HG03064 (cell line): ENCODE results near the gene PPM1M.

Source experiments
- ATAC-seq: cut with Tn5 transposase; IDR thresholded peaks from one replicate; pipeline ENCODE4 v1.9.1; 2021; ENCODE audit warnings: low read depth; ENCODE audit not compliant: unreplicated experiment

PPM1M gene

DNA sequence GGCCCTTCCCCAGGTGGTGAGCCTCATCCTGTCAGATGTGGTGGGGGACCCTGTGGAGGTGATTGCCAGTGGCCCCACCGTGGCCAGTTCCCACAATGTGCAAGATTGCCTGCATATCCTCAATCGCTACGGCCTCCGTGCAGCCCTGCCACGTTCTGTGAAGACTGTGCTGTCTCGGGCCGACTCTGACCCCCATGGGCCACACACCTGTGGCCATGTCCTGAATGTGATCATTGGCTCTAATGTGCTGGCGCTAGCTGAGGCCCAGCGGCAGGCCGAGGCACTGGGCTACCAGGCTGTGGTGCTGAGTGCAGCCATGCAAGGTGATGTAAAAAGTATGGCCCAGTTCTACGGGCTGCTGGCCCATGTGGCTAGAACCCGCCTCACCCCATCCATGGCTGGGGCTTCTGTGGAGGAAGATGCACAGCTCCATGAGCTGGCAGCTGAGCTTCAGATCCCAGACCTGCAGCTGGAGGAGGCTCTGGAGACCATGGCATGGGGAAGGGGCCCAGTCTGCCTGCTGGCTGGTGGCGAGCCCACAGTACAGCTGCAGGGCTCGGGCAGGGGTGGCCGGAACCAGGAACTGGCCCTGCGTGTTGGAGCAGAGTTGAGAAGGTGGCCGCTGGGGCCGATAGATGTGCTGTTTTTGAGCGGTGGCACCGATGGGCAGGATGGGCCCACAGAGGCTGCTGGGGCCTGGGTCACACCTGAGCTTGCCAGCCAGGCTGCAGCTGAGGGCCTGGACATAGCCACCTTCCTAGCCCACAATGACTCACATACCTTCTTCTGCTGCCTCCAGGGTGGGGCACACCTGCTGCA, 46.9 kb downstream of the PPM1M start:
- no peak for ATAC-seq

GRCh38 chr3:52293491-52294319, 48.1 kb downstream of the PPM1M start:
- no peak for ATAC-seq

- no peak for ATAC-seq
Measured at GRCh38 chr3:52294320-52295150, 49.0 kb downstream of the PPM1M start.

DNA sequence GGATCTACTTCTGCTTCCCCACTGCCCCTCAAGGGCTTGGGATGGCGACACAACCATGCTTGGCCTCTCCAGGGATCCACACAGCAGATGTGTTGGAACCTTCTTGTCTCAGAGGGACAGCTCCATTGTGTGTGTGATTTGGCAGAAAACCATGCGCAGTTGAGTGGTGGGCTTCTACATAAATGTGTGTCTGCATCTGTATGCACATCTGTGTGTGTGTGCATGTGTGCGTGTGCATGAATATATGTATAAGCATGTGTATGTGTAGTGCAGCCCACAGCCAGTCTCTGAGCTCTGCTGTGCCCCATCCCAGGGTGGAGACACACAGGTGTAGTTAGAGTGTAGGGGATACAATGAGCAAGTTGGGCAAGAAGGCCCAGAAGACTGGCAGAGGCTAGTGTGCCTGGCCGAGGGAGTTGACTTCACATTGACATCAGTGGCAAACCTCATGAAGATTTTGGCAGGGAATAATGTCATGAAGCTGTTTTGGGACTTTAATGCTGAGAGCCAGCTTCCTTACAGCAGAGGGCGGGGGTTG, 50.2 kb downstream of the PPM1M start:
- no peak for ATAC-seq

- no peak for ATAC-seq
Measured at GRCh38 chr3:52297242-52298148, 51.9 kb downstream of the PPM1M start.

GRCh38 chr3:52298149-52299098, 52.9 kb downstream of the PPM1M start:
- ATAC-seq: no peak

- ATAC-seq: no peak
Measured at GRCh38 chr3:52299247-52299878, 53.8 kb downstream of the PPM1M start.
